HEK293T (cell line): ENCODE data around the gene PCP4L1.

Experiments used
- ARNT ChIP-seq: fragments of 450-650 bp; IDR thresholded peaks from 2 replicates; pipeline ENCODE4 v1.6.1; 2017; ENCODE audit warnings: mild to moderate bottlenecking
- BHLHE40 ChIP-seq: fragments of 450-650 bp; IDR thresholded peaks from 2 replicates; pipeline ENCODE4 v1.6.1; 2016; ENCODE audit warnings: mild to moderate bottlenecking, moderate library complexity, borderline replicate concordance
- FOXK2 ChIP-seq: fragments of 450-650 bp; IDR thresholded peaks from 2 replicates; pipeline ENCODE4 v1.6.1; 2016; ENCODE audit warnings: mild to moderate bottlenecking
- FOXM1 ChIP-seq: fragments of 450-650 bp; IDR thresholded peaks from 2 replicates; pipeline ENCODE4 v1.6.1; 2017; ENCODE audit warnings: mild to moderate bottlenecking, borderline replicate concordance
- L3MBTL2 ChIP-seq: fragments of 450-650 bp; conservative IDR thresholded peaks from 2 replicates; pipeline ENCODE4 v1.6.1; 2016; ENCODE audit warnings: mild to moderate bottlenecking
- NFRKB ChIP-seq: fragments of 450-650 bp; IDR thresholded peaks from 2 replicates; pipeline ENCODE4 v1.6.1; 2016; ENCODE audit warnings: mild to moderate bottlenecking, moderate library complexity
- PKNOX1 ChIP-seq: fragments of 450-650 bp; IDR thresholded peaks from 2 replicates; pipeline ENCODE4 v1.6.1; 2016
- SP1 ChIP-seq: fragments of 450-650 bp; IDR thresholded peaks from 2 replicates; pipeline ENCODE4 v1.6.1; 2017
- TARDBP ChIP-seq: fragments of 450-650 bp; IDR thresholded peaks from 2 replicates; pipeline ENCODE4 v1.6.1; 2016

GRCh38 chr1:161222175-161223019, 36.1 kb upstream of the PCP4L1 start:
- no peak for TF ChIP-seq NFRKB
- TF ChIP-seq BHLHE40: no peak
- TF ChIP-seq ARNT: no peak
- TF ChIP-seq TARDBP: no peak
- no peak for TF ChIP-seq SP1
- TF ChIP-seq PKNOX1: no peak
- TF ChIP-seq FOXM1: no peak
- TF ChIP-seq FOXK2: no peak
- no peak for TF ChIP-seq L3MBTL2
